NCI-H510A (cell line): ENCODE data around the gene AFMID.
"Not testable (repeated sequence)": the region's sequence is repeated elsewhere in the genome, so short reads cannot be mapped to it uniquely, and the experiment has no call there.

ENCODE experiments used
- DNase-seq: peaks from one replicate; lab custom pipeline; 2025; lab: John Stamatoyannopoulos, UW

The AFMID gene

GRCh38 chr17:78223765-78224164 is 36.6 kb downstream of the AFMID start:
- DNase-seq, result no peak

- DNase-seq, result no peak
Measured at GRCh38 chr17:78224231-78225087, 37.3 kb downstream of the AFMID start.

DNA sequence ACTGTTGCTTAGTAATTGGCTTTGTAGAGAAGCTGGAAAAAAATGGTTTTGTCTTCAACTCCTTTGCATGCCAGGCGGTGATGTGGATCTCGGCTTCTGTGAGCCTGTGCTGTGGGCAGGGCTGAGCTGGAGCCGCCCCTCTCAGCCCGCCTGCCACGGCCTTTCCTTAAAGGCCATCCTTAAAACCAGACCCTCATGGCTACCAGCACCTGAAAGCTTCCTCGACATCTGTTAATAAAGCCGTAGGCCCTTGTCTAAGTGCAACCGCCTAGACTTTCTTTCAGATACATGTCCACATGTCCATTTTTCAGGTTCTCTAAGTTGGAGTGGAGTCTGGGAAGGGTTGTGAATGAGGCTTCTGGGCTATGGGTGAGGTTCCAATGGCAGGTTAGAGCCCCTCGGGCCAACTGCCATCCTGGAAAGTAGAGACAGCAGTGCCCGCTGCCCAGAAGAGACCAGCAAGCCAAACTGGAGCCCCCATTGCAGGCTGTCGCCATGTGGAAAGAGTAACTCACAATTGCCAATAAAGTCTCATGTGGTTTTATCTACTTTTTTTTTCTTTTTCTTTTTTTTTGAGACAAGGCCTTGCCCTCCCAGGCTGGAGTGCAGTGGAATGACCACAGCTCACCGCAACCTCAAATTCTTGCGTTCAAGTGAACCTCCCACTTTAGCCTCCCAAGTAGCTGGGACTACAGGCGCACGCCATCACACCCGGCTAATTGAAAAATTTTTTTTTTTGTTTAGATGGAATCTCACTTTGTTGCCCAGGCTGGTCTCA is 38.1 kb downstream of the AFMID start:
- DNase-seq, result no peak

DNA sequence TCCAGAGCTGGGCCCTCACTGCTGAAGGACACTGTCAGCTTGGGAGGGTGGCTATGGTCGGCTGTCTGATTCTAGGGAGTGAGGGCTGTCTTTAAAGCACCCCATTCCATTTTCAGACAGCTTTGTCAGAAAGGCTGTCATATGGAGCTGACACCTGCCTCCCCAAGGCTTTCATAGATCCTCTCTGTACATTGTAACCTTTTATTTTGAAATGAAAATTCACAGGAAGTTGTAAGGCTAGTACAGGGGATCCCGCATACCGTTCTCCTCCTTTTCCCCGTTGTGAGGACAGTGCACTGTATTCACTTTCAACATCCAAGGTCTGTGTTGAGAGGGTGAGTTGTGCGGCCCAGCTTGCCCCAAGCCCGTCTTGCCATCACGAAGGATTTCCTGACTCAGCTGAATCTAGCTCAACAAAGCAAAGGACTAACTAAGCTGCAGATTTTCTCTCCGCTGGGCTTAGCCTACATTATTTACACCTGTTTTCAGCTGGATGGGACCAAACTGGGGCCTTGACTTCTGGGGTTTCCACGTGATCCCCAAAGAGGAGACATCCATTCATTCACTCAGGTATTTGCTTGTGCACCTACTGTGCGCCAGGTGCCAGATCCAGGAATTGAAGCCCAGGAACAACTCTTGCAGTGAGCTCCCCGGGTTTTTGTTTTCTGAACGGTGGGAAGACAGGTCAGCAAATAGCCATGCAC is 39.0 kb downstream of the AFMID start:
- no peak for DNase-seq

DNA sequence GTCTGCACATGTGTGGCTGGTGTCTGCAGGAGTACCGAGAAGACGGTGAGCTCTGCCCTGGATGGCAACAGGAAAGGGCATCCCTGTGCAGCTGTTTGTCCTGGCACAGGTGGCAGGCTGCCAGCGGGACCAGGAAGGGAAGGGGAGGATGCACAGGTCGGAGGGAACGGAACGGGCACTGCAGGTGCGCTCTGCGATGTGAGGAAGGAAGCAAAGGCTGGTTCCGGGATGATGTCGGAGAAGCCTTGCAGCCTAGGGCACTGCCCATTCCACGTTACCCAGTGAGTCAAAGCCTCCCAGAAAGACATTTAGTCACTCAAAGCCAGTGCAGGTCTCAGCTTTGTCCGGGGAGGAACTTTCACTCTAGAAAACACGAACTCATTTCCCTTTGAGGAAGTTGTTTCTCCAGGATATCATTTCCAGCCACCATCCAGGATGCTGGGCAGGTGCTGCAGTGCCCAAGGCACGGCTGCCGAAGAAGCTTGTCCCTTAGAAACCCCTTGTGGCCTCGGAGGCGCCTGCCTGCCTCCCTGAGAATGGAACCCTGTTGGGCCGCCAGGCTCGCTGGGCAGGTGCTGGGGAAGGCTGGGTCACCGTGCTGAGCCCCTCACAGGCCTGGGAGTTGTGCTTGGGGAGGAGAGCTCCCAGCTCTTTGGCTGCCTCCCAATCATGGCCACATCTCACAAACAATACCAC is 39.7 kb downstream of the AFMID start:
- DNase-seq, result peak; percentile 61

DNA sequence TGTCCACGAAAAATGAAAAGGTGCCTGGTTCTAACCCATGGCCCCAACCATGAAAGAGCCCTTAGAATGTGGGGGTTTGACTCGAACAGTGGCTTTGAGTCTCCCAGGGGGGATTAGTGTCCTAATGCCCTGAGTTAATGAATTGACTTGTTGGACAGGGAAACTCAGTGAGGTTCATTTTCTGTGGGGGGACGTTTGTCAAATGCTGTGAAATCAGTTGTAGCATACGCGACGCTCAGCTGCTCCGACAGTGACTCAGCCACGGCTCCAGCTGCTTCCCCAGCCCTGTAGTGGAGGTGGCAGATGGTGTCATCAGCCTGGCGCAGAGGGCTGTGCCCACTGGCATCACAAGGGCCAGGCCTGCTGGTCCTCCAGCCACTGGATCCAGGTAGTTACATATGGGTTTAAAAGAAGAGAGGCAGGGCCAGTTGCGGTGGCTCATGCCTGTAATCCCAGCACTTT is 40.3 kb downstream of the AFMID start:
- DNase-seq, result no peak

DNA sequence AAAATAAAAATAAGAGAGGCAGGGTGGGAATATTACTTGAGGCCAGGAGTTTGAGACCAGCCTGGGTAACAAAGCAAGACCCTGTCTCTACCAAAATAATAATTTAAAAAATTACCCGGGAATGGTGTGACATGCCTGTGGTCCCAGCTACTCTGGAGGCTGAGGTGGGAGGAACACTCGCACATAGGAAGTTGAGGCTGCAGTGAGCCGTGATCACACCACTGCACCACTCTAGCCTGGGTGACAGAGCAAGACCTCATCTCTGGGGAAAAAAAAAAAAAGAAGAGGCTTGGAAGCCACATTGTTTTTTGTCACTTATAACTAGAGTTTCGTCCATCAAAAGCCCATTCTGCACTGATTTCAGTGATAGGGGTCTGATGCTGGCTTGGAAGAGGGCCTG is 41.0 kb downstream of the AFMID start:
- no peak for DNase-seq

DNA sequence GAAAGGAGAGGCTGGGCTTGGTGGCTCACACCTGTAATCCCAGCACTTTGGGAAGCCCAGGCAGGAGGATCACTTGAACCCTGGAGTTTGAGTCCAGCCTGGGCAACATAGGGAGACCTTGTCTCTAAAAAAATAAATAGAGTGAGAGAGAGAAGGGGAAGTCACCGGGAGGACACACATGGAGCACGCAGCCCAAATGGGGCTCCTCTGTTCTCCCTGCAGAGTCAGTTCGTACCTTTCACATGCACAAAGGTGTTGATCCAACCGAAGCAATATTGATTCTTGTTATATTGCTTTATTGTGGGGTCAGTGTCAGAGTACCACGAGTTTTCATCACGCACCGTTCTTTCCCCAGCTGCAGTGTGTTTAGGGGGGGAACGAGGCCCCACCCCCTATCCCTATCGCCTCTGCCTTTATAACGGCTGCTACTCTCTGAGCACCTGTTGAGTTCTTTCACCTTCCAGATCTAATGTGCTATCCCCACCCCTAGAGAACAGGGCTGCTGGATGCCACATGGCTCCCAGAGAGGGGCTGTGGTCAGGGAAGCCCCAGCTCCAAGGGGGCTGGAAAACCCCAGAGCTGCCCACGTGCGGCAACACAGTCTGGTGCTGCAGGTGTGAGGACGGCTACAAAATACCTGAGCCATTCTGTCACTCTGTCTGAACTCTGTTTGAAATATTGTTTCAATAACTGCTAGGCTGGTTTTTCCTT is 43.2 kb downstream of the AFMID start:
- DNase-seq, result no peak

DNA sequence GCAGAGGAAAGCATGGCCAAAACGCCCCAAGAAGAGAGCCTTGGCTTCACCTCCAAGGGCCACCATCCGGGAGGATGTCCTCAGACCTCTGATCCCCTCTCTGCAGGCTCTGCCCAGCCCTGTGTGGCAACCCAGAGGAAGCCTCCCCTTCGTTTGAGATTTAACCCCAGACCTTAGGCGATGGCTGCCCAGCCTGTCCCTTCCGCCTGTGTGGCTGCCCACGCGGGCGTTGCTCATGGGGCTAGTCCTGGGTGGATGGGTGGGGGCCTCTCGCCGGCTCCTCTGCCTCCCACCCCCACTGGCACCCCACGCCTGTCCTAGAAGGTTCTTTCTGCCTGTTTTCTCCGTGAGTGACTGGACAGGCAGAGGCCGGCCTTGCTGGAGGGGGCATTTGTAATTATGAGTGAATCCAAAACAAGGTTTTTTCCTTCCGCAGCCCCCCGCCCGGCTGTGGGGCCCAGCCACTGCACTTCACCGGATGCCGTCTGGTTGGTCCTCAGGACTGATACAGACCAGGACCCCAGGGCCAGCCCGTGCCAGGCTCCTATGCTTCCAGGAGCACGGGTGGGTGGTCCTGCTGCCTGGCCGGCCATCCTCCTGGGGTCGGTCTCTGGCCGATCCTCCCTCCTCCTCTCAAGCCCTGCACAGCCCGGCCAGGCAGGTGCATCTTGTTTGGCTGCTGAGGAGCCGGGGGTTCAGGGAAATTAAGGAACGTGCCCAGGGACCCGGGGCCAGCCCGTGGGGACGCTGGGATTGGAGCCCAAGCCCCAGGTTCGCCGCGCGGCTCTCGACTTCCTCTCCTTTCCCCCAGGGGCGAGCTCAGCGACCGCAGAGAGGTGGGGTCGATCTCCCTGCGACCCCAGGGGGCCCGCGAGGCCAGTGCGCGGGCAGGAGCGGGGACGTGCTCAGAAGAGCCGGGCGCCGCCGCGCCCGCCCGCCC is 44.1 kb downstream of the AFMID start, which contains the start of gene TMEM235:
TSS of gene TMEM235 (plus strand) at position 636 of the 940 bp plus-strand sequence. CDS start 393 bp downstream, outside the sequence.
- no peak for DNase-seq

- DNase-seq, result no peak
Measured at GRCh38 chr17:78231991-78232858, 45.1 kb downstream of the AFMID start.

DNA sequence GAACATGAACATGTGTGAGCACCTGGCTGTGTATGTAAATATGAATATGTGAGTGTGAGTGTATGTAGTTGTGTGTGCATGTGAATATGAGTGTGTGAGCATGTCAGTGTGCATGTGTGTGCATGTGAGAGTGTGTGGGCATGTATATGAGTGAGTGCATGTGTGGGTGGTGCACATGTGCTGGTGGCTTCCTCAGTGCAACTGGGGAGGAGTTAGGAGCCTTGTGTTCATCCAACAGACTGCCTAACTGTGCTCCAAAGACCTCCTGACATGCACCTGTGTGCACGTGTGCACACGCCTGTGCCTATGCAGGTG is 45.7 kb downstream of the AFMID start:
- DNase-seq, result no peak

GRCh38 chr17:78233678-78234077 is 46.5 kb downstream of the AFMID start:
- no peak for DNase-seq

DNA sequence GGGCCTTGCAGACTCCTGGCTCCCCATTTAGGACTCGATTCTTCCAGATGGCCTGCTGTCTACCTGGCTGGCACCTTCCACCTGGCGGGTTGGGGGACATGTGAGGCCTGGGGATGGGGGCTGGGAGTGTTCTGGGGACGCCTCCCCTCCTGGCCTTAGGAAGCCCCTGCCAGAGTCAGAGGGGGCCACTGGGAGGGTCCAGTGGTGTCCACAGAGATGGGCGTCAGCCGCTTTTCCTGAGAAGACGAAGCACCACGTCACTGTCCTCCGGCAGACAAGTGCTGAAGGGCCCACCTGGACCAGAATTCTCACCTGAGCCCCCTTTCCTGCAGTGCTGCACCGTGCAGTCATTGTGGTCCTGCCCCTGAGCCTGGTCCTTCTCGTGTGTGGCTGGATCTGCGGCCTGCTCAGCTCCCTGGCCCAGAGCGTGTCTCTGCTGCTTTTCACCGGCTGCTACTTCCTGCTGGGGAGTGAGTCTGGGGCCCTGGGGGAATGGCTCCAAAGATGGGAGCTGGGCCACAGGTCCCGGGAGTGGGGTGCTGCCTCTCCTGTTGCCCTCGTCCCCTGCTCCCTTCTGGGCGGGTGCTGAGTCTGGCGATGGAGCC is 47.2 kb downstream of the AFMID start:
- no peak for DNase-seq

DNA sequence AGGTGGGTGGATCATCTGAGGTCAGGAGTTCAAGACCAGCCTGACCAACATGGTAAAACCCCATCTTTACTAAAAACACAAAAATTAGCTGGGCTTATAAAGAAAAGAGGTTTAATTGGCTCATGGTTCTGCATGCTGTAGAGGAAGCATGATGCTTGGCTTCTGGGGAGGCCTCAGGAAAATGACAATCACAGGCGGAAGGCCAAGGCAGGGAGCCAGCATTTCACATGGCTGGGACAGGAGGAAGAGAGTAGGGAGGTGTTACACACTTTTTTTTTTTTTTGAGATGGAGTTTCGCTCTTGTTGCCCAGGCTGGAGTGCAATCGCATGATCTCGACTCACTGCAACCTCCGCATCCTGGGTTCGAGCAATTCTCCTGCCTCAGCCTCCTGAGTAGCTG is 47.9 kb downstream of the AFMID start:
- not testable (repeated sequence) for DNase-seq

DNA sequence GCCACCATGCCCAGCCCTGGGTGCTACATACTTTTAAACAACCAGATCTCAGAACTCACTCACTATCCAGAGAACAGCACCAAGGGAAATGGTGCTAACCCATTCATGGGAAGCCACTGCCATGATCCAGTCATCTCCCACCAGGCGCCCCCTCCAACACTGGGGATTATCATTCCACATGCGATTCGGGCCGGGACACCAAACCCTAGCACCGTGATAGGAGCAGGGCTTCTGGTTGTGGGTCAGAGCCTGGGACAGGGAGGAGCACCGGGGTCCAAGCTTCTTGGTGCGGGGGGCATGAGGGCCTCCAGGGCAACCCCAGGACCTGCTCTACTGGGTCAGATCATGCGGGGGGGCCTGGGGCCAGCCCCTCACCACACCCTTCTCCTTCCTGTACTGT is 48.7 kb downstream of the AFMID start:
- no peak for DNase-seq

- DNase-seq, result no peak
Measured at GRCh38 chr17:78236362-78237127, 49.4 kb downstream of the AFMID start.

DNA sequence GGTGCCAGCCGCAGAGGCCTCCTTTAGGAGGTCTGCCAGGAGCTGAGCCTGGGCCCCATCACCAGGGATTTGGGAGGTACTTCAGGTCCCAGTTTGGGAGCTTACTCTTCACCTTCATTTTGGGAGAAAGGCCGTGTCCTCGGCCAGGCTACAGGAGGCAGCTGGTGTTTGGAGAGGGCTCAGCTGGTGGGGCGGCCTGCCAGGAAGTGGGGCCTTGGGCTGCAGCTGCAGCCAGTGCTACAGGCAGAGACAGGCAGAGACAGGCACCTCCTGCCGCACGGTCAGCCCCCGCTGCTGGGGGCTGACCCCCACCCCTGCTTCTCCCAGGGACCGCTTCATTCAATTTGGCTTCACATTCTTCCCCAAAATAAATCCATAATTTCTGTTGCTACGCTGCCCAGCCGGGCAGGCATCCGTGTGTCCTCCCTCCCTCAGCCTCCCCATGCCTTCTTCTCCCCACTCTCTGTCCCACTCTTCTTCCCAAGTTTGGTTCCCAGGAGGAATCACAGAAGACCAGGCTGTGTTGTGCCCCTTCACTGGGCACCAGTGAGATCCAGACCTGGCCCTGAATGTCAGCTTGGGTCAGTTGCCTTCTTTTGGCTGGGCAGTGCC is 50.3 kb downstream of the AFMID start:
- DNase-seq, result no peak
